ENCODE measurements around the gene ARHGEF37. TPM values are rescaled to one million over a fixed set of nuclear protein-coding genes. Genes with fewer than 3 reads are reported as not detected.
"Not testable (repeated sequence)": the region's sequence is repeated elsewhere in the genome, so short reads cannot be mapped to it uniquely, and the experiment has no call there.

The ARHGEF37 gene
- total RNA-seq, 1 experiment from 2014 or later, result 5.0 TPM

- in situ Hi-C loops (cut with HindIII; ENCODE audit: low pct_unique_long_range_greater_than_20kb, low sequenced_read_pairs), result no loop called here
- no peak for DNase-seq (ENCODE audit: low read depth)
Observed at GRCh38 chr5:149594206-149594895, 13.1 kb downstream of the ARHGEF37 start.

- not testable (repeated sequence) for DNase-seq (ENCODE audit: low read depth)
Observed at GRCh38 chr5:149595105-149595504, 13.8 kb downstream of the ARHGEF37 start.

GRCh38 chr5:149596712-149597111 lies 15.4 kb downstream of the ARHGEF37 start:
- no peak for DNase-seq (ENCODE audit: low read depth)
- in situ Hi-C loops (cut with HindIII; ENCODE audit: low pct_unique_long_range_greater_than_20kb, low sequenced_read_pairs), result no loop called here

More at GRCh38 chr5:149595105-149595504, 13.8 kb downstream of the ARHGEF37 start:
- in situ Hi-C loops (cut with HindIII; ENCODE audit: low pct_unique_long_range_greater_than_20kb, low sequenced_read_pairs), result not testable (repeated sequence)

- no peak for DNase-seq (ENCODE audit: low read depth)
- in situ Hi-C loops (cut with HindIII; ENCODE audit: low pct_unique_long_range_greater_than_20kb, low sequenced_read_pairs), result no loop called here
Observed at GRCh38 chr5:149597618-149598017, 16.3 kb downstream of the ARHGEF37 start.

GRCh38 chr5:149598234-149598633 lies 16.9 kb downstream of the ARHGEF37 start:
- DNase-seq (ENCODE audit: low read depth); in situ Hi-C loops (cut with HindIII; ENCODE audit: low pct_unique_long_range_greater_than_20kb, low sequenced_read_pairs): not testable (repeated sequence)

DNA sequence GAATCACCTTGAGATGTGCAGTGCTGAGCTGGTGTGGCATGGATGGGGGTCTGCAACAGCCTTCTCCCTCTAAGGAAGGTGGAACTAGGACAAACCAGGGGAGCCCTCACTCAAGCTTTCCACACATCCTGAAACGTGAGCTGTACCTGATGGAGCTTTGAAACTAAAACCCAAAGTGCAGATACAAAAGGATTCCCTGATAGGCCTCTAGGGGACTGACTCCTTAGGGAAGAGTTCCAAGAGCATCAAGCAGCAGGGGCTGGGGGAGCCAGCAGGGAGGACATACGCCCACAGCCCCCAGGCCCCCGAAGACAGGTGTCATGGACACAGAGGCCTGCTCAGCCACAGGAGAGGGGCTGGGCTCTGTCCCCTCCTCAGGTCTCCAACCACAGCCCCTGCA lies 17.7 kb downstream of the ARHGEF37 start:
- DNase-seq (ENCODE audit: low read depth), result no peak
- in situ Hi-C loops (cut with HindIII; ENCODE audit: low pct_unique_long_range_greater_than_20kb, low sequenced_read_pairs), result no loop called here

- in situ Hi-C loops (cut with HindIII; ENCODE audit: low pct_unique_long_range_greater_than_20kb, low sequenced_read_pairs), result no loop called here
- DNase-seq (ENCODE audit: low read depth), result no peak
Observed at GRCh38 chr5:149599375-149599774, 18.1 kb downstream of the ARHGEF37 start.

GRCh38 chr5:149600932-149601331 lies 19.6 kb downstream of the ARHGEF37 start:
- no peak for DNase-seq (ENCODE audit: low read depth)
- in situ Hi-C loops (cut with HindIII; ENCODE audit: low pct_unique_long_range_greater_than_20kb, low sequenced_read_pairs), result no loop called here

- in situ Hi-C loops (cut with HindIII; ENCODE audit: low pct_unique_long_range_greater_than_20kb, low sequenced_read_pairs), result no loop called here
- no peak for DNase-seq (ENCODE audit: low read depth)
Observed at GRCh38 chr5:149603210-149603609, 21.9 kb downstream of the ARHGEF37 start.

DNA sequence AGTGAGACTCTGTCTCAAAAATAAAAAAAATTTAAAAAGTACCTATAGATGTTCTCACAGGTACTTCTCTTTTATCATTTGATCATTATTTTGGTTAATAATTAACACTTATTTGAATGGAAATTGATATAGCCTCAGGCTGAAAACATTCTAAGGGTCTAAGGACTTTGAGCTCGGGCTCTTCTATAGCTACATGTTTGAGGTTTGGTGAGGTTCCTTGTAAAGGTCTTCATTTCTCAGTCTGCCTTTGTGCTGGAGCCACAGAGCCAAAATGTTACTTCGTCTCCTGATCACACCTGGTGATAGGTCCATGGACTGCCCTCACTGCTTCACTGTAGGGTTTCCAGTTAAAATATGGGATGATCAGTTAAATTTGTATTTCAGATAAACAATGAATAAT lies 22.6 kb downstream of the ARHGEF37 start:
- in situ Hi-C loops (cut with HindIII; ENCODE audit: low pct_unique_long_range_greater_than_20kb, low sequenced_read_pairs), result no loop called here
- no peak for DNase-seq (ENCODE audit: low read depth)

DNA sequence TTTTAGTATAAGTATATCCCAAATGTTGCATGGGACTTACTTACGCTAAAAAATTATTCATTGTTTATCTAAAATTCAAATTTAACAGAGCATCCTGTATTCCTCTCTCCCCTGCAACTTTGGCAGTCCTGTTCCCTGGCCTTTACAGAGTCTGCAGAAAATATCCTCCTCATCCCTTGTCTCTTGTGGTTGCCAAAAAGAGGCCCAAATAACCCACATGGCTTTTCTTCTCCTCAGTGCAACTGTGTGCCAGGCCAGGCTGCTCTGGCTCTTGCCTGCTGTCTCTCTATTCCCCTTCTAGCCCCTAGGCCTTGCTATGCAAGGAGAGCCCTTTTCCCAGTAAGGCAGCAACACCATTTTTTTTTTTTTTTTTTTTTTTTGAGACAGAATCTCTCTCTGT lies 23.0 kb downstream of the ARHGEF37 start:
- in situ Hi-C loops (cut with HindIII; ENCODE audit: low pct_unique_long_range_greater_than_20kb, low sequenced_read_pairs), result no loop called here

GRCh38 chr5:149605354-149605997 lies 24.2 kb downstream of the ARHGEF37 start:
- in situ Hi-C loops (cut with HindIII; ENCODE audit: low pct_unique_long_range_greater_than_20kb, low sequenced_read_pairs), result no loop called here
- no peak for DNase-seq (ENCODE audit: low read depth)

More for the DNA sequence above, 23.0 kb downstream of the ARHGEF37 start:
- DNase-seq (ENCODE audit: low read depth), result no peak

GRCh38 chr5:149605998-149606724 lies 24.9 kb downstream of the ARHGEF37 start:
- in situ Hi-C loops (cut with HindIII; ENCODE audit: low pct_unique_long_range_greater_than_20kb, low sequenced_read_pairs), result no loop called here
- DNase-seq (ENCODE audit: low read depth), result peak; percentile 70

- in situ Hi-C loops (cut with HindIII; ENCODE audit: low pct_unique_long_range_greater_than_20kb, low sequenced_read_pairs), result no loop called here
Observed at GRCh38 chr5:149608936-149609545, 27.7 kb downstream of the ARHGEF37 start.

GRCh38 chr5:149609640-149610219 lies 28.4 kb downstream of the ARHGEF37 start:
- in situ Hi-C loops (cut with HindIII; ENCODE audit: low pct_unique_long_range_greater_than_20kb, low sequenced_read_pairs), result no loop called here
- no peak for DNase-seq (ENCODE audit: low read depth)

More at GRCh38 chr5:149608936-149609545, 27.7 kb downstream of the ARHGEF37 start:
- no peak for DNase-seq (ENCODE audit: low read depth)

DNA sequence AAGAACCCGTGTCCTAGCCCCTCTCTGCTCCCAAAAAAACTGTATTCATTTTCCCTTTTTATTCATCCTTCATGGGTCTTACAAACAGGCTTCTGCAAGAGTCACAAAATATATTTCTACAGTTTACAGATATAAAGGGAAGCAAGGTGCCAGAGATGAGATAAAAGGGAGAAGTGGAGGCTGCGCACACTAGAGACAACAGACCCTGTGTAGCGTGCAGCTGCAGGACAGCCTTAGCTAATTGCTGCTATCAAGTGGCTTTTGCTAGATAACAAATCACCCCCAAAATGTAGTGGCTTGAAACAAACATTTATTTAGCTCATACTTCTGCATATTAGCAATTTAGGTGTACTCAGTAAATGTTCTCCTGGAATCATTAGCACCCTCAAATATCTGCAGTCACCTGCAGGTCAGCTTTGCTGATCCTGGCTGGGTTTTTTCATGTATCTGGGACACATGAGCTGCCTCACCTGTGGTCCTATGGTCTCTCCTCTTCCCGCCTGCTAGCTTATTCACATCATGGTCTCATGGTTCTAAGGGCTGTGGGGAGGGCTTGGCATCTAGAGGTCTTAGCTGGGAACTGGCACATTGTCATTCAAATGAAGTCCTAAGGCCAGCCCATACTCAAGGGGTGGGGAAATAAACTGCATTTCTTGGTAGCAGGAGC lies 29.4 kb downstream of the ARHGEF37 start:
- no peak for DNase-seq (ENCODE audit: low read depth)
- in situ Hi-C loops (cut with HindIII; ENCODE audit: low pct_unique_long_range_greater_than_20kb, low sequenced_read_pairs), result no loop called here

- in situ Hi-C loops (cut with HindIII; ENCODE audit: low pct_unique_long_range_greater_than_20kb, low sequenced_read_pairs), result no loop called here
Observed at GRCh38 chr5:149611326-149611725, 30.0 kb downstream of the ARHGEF37 start.

More at GRCh38 chr5:149611326-149611725, 30.0 kb downstream of the ARHGEF37 start:
- DNase-seq (ENCODE audit: low read depth), result no peak
